ENCODE measurements around the gene CACNB1.

DNA sequence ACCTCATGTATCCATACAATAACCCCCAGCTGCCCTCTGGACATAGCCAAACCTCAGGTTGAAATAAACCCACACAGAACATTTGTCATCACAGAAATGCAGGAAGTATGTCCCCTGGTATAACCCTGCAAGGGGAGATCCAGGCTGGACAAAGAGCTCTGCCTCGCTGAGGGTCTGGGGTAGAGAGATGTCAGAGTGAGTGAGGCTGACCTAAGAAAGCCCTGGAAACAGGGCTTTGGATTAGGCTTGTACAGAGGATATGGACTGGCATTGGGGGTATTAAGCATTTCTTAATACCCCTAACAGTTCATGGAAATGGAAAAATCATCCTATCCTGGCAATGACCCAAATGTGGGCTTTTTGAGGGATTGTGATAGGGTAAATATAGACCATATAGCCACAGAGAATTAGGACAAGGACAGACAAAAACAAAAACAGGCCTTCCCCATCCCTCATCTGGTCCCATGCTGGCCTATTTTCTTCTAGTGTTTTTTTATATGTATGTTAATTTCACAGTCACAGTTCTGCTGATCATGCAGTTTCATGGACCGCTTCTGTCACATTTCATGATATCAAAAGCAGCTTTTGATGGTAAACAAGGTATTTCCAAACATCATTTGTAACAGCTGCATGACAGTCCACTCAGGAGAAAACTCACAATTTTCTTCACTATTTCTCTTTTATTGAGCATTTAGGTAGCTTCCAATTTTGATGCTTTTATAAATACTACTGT is 72.2 kb downstream of the CACNB1 start:
- TF ChIP-seq YY1 (IDR thresholded peaks at IDR 0.05; ENCODE audit: low read depth, low read length): no peak
- TF ChIP-seq EP300 (IDR thresholded peaks at IDR 0.05; ENCODE audit: borderline replicate concordance in 1 of 2, control insufficient read depth in 1 of 2, low read depth in 2 of 2, low read length in 2 of 2): no peak
- no peak for TF ChIP-seq POLR2A (IDR thresholded peaks at IDR 0.05; ENCODE audit: low read depth, low read length)
- no peak for TF ChIP-seq TAF1 (IDR thresholded peaks at IDR 0.05; ENCODE audit: borderline replicate concordance, low read depth, low read length)
- no peak for TF ChIP-seq GABPA (IDR thresholded peaks at IDR 0.05; ENCODE audit: low read depth)
- TF ChIP-seq, protein P1, sequence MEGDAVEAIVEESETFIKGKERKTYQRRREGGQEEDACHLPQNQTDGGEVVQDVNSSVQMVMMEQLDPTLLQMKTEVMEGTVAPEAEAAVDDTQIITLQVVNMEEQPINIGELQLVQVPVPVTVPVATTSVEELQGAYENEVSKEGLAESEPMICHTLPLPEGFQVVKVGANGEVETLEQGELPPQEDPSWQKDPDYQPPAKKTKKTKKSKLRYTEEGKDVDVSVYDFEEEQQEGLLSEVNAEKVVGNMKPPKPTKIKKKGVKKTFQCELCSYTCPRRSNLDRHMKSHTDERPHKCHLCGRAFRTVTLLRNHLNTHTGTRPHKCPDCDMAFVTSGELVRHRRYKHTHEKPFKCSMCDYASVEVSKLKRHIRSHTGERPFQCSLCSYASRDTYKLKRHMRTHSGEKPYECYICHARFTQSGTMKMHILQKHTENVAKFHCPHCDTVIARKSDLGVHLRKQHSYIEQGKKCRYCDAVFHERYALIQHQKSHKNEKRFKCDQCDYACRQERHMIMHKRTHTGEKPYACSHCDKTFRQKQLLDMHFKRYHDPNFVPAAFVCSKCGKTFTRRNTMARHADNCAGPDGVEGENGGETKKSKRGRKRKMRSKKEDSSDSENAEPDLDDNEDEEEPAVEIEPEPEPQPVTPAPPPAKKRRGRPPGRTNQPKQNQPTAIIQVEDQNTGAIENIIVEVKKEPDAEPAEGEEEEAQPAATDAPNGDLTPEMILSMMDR (IDR thresholded peaks at IDR 0.05 in 2 of 3, conservative IDR thresholded peaks at IDR 0.05 in 1 of 3; ENCODE audit: control insufficient read depth in 2 of 3, extremely low read depth in 1 of 3, insufficient read depth in 1 of 3, low read depth in 3 of 3, low read length in 3 of 3): no peak
- TF ChIP-seq, protein P2, sequence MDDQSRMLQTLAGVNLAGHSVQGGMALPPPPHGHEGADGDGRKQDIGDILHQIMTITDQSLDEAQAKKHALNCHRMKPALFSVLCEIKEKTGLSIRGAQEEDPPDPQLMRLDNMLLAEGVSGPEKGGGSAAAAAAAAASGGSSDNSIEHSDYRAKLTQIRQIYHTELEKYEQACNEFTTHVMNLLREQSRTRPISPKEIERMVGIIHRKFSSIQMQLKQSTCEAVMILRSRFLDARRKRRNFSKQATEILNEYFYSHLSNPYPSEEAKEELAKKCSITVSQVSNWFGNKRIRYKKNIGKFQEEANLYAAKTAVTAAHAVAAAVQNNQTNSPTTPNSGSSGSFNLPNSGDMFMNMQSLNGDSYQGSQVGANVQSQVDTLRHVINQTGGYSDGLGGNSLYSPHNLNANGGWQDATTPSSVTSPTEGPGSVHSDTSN (IDR thresholded peaks at IDR 0.05; ENCODE audit: insufficient replicate concordance, low read depth, low read length): no peak
- TF ChIP-seq MYC (IDR thresholded peaks at IDR 0.05; ENCODE audit: insufficient read depth, insufficient read length, insufficient replicate concordance, low read length, severe bottlenecking): no peak
- TF ChIP-seq, protein P3, sequence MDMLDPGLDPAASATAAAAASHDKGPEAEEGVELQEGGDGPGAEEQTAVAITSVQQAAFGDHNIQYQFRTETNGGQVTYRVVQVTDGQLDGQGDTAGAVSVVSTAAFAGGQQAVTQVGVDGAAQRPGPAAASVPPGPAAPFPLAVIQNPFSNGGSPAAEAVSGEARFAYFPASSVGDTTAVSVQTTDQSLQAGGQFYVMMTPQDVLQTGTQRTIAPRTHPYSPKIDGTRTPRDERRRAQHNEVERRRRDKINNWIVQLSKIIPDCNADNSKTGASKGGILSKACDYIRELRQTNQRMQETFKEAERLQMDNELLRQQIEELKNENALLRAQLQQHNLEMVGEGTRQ (IDR thresholded peaks at IDR 0.05; ENCODE audit: borderline replicate concordance, low read depth, low read length): no peak
- TF ChIP-seq HDAC2 (IDR thresholded peaks at IDR 0.05): no peak
- no peak for TF ChIP-seq RAD21 (IDR thresholded peaks at IDR 0.05; ENCODE audit: insufficient read depth, low read depth, low read length)
- TF ChIP-seq POLR2AphosphoS5 (IDR thresholded peaks at IDR 0.05; ENCODE audit: low read length): no peak
- TF ChIP-seq, protein P4, sequence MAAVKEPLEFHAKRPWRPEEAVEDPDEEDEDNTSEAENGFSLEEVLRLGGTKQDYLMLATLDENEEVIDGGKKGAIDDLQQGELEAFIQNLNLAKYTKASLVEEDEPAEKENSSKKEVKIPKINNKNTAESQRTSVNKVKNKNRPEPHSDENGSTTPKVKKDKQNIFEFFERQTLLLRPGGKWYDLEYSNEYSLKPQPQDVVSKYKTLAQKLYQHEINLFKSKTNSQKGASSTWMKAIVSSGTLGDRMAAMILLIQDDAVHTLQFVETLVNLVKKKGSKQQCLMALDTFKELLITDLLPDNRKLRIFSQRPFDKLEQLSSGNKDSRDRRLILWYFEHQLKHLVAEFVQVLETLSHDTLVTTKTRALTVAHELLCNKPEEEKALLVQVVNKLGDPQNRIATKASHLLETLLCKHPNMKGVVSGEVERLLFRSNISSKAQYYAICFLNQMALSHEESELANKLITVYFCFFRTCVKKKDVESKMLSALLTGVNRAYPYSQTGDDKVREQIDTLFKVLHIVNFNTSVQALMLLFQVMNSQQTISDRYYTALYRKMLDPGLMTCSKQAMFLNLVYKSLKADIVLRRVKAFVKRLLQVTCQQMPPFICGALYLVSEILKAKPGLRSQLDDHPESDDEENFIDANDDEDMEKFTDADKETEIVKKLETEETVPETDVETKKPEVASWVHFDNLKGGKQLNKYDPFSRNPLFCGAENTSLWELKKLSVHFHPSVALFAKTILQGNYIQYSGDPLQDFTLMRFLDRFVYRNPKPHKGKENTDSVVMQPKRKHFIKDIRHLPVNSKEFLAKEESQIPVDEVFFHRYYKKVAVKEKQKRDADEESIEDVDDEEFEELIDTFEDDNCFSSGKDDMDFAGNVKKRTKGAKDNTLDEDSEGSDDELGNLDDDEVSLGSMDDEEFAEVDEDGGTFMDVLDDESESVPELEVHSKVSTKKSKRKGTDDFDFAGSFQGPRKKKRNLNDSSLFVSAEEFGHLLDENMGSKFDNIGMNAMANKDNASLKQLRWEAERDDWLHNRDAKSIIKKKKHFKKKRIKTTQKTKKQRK (IDR thresholded peaks at IDR 0.05; ENCODE audit: low read depth, low read length): no peak
